GM19455 (cell line): ENCODE data around the gene ATP5PD.
"Not testable (repeated sequence)": the region's sequence is repeated elsewhere in the genome, so short reads cannot be mapped to it uniquely, and the experiment has no call there.

Source experiments
- ATAC-seq: cut with Tn5 transposase; IDR thresholded peaks from one replicate; pipeline ENCODE4 v1.9.1; 2021; ENCODE audit not compliant: unreplicated experiment

Gene ATP5PD

GRCh38 chr17:75077496-75078283 is 30.9 kb upstream of the ATP5PD start:
- ATAC-seq: peak; percentile 49

- ATAC-seq: no peak
Observed at GRCh38 chr17:75077072-75077495, 30.3 kb upstream of the ATP5PD start.

- ATAC-seq: no peak
Observed at GRCh38 chr17:75075597-75076336, 29.0 kb upstream of the ATP5PD start.

- ATAC-seq: no peak
Observed at GRCh38 chr17:75074532-75074931, 27.8 kb upstream of the ATP5PD start.

DNA sequence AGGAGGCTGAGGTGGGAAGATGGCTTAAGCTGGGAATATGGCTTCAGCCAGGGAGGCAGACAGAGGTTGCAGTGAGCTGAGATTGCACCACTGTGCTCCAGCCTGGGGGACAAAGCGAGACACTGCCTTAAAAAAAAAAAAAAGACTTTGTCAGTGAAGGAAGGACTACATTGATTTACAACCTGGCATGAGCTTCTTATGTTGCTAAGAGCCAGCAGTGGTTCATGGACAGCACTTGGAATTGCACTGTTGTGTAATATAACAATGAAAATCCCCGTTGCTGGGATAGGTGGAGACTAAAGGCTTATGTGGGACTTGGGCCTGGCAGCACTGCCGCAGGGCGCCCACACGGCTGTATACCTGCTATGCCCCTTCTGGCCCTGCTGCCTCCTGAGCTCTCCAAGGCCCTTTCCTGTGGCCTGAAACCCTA is 26.9 kb upstream of the ATP5PD start:
- ATAC-seq: no peak

DNA sequence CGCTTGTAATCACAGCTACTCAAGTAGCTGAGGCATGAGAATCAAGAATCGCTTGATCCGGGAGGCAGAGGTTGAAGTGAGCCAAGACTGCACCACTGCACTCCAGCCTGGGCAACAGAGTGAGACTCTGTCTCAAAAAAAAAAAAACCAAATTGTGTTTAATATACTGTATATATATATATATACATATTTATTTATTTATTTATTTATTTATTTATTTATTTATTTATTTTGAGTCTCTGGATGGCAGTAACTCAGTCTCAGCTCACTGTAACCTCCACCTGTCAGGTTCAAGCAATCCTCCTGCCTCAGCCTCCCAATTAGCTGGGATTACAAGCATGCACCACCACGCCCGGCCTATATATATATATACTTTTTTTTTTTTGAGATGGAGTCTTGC is 26.1 kb upstream of the ATP5PD start:
- ATAC-seq: not testable (repeated sequence)

- ATAC-seq: not testable (repeated sequence)
Observed at GRCh38 chr17:75071478-75072271, 24.9 kb upstream of the ATP5PD start.

DNA sequence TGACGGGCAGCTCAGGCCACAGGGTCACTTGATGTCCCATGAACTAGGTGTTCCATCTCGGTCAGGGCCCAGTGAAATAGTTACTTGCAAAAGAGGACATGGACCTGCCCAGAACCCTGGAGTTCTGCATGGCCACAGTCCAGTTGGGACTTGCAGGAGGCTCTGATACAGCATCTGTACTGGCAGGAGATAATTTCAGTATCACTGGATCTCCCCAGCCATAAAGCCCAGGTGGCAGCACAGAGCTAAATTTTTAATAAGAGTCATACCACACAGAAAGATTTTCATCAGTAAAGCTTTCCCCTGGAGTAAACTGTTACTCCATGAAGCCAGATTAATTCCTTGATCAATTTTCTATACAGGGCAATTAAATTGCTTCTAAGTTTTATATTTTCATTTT is 23.0 kb upstream of the ATP5PD start:
- no peak for ATAC-seq

DNA sequence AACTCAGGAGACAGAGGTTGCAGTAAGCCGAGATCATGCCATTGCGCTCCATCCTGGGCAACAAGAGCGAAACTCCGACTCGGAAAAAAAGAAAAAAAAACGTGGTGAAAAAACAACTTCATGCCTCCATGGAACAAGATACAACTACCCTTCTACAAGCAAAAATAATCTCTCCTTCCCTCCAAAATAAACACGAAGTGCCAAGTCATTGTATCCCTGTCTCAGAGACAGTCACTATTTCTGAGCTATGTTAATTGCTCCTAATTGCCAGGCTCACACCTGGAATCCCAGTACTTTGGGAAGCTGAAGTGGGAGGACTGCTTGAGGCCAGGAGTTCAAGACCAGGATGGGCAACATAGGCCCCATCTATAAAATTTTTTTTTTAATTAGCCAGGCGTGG is 22.0 kb upstream of the ATP5PD start:
- no peak for ATAC-seq

DNA sequence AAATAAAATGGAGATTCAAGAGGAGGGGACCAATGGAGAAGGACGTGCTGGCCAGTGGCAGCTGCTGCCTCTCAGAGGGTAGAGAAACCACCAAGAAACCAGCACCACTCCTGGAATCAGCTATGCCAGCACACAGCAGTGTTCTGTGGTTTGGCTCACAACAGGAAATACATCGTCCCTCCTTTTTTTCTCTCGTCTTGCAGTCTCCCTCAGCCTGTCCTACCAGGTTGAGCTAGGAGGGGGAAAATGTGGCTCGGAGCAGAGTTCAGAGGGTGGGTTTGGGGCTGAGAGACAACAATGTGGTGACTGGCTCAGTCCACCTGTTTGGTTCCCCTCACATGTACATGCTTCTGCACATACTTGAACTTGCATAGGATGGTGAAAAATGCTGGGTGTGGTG is 21.1 kb upstream of the ATP5PD start:
- ATAC-seq: no peak

- no peak for ATAC-seq
Observed at GRCh38 chr17:75065562-75066151, 18.9 kb upstream of the ATP5PD start.

GRCh38 chr17:75064867-75065561 is 18.2 kb upstream of the ATP5PD start:
- ATAC-seq: no peak

GRCh38 chr17:75064460-75064859 is 17.7 kb upstream of the ATP5PD start:
- ATAC-seq: no peak

DNA sequence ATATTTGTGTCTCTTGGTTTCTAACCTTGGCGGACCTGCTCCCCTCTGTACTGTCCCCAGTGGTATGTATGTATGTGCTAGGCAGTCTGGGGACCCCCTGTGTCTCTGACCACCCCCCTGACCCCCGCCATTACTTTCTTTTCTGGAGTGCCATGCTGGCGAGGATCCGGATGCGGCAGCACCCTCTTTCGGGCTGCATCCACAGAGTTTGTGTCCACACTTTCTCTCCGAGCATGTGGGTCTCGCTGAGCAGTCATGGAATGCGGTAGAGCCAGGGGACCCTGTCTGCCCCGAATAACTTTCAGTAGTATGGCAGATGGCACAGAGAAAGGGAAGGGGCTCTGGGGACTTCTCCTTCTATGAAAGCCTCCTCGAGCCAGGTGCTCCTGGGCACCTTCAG is 17.3 kb upstream of the ATP5PD start:
- ATAC-seq: no peak

DNA sequence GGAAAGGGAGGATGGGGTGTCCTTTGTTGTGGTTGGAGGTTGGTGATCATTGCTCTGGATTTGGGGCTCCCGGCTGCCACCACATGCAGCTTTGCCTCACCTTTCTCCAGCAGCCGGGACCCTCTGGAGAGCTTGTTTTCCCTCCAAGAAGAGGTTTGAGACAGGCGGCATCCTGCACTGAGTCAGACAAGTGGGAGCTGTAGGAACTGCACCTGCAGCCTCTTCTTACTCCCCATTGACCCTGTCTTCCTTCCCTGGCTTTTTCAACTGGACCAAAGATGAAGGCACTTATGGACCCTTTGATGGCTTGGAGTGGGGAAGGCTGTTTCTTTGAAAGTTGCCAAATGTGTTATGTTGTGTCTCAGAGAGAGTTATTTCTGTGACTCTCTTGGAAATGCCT is 16.9 kb upstream of the ATP5PD start:
- no peak for ATAC-seq

DNA sequence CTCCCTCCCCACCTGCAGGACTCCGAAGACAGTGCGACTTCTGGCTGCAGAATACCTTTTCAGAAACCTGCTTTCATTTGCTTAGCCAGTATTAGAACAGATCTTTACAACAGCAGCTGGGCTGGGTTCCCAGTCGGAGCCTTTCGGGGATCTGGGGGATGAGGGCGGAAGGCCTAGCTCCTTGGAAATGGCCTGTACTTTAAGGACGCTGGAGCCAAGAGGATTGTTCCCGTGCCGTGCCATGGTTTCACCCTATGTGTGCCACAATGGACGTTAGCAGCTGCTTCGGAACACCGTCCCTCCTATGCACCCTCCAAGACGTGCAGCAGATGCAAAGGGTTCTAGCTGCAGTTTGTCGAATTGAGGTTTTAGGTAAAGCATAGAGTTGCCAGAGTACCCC is 16.4 kb upstream of the ATP5PD start:
- ATAC-seq: no peak

DNA sequence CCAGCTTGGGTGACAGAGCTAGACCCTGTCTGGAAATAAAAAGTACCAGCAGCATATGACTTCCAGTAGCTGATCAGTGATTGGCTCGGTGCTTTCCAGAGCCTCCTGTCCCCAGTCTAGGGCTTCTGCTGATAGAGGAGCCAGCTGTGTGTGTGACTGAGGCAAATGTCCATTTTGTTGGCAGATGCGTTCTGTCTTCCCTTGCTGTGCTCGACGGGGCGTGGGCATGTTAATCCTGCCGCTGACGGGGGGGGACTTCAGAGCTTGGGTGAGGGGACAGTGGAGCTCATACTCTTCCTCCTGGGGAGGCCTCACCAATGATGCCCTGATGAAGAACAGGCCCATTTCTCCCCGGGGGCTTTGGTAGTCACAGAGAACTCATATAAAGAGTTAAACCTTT is 14.8 kb upstream of the ATP5PD start:
- ATAC-seq: no peak

DNA sequence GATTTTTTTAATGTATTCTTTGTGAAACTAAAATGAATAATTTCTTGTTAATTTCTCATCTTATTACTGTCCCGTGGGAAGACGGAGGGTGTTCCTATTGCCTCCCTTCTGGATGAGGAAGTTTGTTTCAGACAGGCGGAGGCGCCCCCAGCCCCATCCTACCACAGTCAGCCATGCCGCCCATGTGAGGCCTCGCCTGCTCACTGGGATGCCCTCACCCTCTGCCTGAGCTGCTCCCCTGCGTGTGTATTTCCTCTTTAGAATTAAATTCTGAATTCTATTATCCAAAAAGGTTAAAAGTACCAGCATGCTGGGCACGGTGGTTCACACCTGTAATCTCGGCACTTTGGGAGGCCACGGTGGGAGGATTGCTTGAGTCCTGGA is 14.3 kb upstream of the ATP5PD start:
- ATAC-seq: no peak

DNA sequence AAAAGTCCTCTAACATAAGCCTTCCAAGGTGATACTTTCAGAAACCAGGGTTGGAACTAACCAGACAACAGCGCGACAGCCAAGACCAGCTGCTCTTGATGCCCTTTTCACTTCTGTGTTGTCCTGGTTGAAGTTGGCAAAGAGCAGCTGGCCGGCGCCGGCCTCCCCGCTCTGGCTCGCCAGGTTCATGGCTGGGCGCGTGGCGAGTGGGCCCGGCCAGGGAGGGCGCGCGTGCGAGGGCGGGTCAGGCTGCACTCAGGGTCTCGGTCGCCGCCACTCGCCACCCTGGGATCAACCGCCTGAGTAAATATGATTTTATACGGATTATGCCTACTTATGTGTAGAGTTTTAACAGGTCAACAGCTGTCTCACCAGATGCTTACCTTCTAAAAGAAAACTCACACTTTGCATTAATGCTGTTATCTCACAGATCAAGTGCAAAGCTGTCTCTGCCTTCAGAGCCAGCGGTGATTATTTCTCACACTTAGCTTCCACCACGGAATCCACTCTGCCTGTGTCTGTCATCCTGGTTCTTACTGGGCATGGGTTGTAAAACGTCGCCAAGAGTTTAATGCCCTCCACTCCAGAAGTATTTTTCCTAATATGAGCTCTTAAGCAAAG is 13.8 kb upstream of the ATP5PD start:
- ATAC-seq: no peak
